IPS-NIHi11 (cell line): ENCODE results near the gene KCNJ6.
"Not testable (repeated sequence)": the region's sequence is repeated elsewhere in the genome, so short reads cannot be mapped to it uniquely, and the experiment has no call there.

Source experiments
- DNase-seq: peaks from one replicate; pipeline ENCODE4 v3.0.0; 2012; ENCODE audit warnings: mixed read lengths, low spot score

Gene KCNJ6

GRCh38 chr21:37769656-37770055 is 146.6 kb downstream of the KCNJ6 start:
- no peak for DNase-seq

DNA sequence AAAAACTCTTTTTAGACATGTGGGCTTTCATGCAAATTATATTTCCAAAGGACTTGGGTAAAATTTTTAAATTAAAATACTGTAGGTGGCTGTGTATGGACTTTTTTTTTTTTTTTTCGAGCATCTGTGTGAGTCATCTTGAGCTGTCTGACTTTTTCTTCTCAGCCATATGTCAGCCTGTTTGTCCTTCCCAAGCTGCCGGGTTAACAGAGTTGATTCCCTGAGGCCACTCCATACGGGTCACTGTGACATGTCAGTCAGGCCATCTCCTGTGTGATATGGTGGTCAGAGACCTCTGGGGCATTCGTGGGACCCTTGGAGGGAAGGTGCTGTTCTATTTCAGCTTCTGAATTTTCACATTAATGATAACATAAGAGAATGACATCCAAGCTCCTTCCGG is 148.3 kb downstream of the KCNJ6 start:
- no peak for DNase-seq

DNA sequence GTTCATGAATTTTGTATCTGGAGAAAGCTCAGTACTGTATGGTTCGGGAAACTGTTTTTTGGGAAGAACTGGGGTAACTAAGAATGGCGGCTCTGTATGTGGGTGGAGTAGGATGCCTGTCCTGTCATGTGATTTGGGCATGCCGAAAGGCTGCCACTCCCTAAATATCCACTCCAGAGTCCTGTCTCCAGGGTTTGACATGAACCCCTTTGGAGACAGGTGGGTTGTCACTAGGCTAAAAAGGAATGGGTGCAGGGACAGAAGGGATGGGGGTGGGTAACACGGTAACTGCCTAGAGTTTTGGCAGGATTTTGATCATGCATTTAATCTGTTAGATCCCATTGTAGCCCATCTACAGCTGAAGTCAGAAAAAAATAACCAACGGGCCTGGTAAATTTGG is 150.1 kb downstream of the KCNJ6 start:
- DNase-seq: no peak

DNA sequence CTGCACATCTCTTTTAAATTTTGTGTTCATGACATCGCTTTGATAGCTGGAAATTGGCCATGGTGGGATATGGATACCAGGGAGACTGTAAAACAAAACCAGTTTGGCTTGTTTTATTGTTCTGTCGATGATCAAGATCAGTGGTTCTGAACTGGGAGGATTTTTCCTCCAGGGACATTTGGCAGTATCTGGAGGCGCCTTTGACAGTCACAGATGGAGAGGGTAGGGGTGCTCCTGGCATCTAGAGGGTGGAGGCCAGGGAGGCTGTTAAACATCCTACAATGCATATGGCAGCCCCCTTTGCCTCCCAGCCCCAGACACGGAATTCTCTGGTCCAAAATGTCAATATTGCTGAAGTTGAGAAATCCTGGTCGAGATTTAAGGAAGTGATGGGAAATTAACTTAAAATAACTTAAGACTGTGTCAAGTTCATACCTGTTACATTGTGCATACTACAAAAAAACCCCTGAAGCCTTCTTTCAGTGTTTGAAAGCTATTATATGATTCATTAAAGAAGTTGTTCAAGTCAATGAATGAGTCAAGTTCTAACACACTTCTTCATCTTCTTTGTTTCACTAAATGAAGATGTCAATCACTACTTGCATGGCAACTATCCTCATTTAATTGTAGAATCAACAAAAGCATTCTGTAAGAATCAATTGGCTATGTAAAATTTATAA is 150.9 kb downstream of the KCNJ6 start:
- DNase-seq: no peak

GRCh38 chr21:37764691-37765090 is 151.6 kb downstream of the KCNJ6 start:
- DNase-seq: no peak

DNA sequence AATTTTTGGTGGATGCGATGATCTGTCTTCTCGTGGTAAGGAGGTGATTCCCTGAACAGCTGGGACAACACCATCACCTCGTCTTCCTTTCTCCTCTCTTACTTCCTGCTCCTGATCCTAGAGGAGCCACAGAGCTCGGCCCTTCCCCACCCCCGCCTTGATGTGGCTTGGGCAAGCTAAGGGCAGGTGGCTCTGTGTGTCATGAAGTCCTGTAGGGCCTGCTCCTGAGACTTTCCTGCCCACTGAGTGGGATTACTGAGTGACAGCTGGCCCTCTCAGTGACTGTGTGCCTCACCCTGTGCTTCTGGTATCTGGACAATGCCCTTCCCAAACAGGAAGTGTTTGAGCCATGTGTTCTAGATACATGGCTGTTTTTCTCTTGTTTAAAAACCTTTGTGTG is 153.0 kb downstream of the KCNJ6 start:
- DNase-seq: no peak

DNA sequence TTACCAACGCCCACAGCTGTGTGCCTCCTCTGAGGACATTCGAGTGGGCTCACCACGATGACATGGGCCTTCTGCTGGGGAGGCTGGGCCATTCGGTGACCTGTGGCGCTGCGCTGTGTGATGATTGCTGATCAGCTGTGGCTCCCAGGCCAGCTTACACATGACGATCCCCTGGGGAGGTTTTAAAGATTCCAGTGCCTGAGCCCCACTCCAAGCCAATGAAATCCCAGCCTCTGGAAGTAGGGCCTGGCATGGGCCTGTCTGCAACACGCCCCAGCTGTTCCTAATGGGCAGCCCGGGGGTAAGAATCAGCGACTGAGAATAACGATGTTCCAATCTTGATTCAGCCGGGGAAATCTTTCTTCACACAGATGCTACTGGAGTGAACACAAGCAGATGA is 153.7 kb downstream of the KCNJ6 start:
- no peak for DNase-seq

DNA sequence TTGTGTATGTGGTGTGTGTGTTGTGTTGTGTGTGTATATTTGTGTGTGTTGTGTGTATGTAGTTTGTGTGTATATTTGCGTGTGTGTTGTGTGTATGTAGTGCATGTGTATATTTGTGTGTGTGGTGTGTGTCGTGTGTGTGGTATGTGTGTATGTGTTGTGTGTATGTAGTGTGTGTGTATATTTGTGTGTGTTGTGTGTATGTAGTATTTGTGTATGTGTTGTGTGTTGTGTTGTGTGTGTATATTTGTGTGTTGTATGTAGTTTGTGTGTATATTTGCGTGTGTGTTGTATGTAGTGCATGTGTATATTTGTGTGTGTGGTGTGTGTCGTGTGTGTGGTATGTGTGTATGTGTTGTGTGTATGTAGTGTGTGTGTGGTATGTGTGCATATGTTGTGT is 154.9 kb downstream of the KCNJ6 start:
- DNase-seq: not testable (repeated sequence)

DNA sequence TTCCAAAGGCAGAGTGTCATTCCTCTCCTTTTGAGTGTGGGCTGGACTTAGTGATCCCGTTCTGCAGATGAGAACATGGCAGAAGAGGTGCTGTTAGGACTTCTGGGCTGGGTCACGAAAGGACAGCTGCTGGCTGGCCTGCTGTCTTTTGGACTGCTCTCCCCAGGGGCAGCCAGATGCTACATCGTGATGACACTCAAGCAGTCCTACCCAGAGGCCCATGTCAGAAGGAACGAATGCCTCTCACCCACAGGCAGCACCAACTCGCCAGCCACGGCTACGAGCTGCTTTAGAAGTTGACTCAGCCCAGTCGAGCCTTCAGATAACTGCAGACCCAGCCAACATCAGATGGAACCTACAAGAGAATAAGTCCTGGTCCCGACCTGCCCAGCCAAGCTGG is 156.5 kb downstream of the KCNJ6 start:
- DNase-seq: no peak

GRCh38 chr21:37758982-37759381 is 157.3 kb downstream of the KCNJ6 start:
- peak; percentile 83 for DNase-seq

DNA sequence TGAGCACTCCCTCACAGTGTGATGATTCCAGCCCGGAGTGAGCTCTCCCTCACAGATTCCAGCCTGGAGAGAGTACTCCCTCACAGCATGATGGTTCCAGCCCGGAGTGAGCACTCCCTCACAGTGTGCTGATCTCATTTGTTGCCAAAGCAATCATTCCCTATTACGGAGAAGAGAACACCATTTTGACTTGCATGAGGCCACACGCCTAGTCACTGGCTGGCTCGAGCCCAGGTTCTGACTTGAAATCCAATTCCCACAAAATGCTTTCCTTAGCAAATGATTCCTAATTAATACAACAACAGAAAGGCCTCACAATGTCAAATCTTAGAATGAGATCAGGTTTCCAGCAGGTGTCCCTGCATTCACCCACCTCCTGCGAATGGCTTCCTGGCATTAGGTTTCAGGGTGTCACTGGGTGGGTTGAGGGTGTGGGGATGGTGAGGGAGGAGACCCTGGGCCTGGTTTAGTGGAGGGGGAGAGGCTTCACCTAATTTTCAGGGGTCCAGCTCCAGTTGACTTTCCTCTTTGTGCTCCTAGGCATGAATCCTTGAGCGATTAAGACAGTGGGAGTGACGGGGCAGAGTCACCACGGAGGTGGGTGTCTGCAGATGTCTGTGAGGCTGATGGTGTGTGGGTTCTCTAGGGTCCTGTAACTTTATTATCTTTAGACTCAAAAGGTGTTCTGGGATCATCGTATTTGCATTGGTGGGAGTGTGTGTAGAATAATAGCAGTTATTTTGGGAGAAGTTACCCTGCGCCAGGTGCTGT is 158.5 kb downstream of the KCNJ6 start:
- no peak for DNase-seq

GRCh38 chr21:37753122-37753599 is 163.1 kb downstream of the KCNJ6 start:
- DNase-seq: no peak

DNA sequence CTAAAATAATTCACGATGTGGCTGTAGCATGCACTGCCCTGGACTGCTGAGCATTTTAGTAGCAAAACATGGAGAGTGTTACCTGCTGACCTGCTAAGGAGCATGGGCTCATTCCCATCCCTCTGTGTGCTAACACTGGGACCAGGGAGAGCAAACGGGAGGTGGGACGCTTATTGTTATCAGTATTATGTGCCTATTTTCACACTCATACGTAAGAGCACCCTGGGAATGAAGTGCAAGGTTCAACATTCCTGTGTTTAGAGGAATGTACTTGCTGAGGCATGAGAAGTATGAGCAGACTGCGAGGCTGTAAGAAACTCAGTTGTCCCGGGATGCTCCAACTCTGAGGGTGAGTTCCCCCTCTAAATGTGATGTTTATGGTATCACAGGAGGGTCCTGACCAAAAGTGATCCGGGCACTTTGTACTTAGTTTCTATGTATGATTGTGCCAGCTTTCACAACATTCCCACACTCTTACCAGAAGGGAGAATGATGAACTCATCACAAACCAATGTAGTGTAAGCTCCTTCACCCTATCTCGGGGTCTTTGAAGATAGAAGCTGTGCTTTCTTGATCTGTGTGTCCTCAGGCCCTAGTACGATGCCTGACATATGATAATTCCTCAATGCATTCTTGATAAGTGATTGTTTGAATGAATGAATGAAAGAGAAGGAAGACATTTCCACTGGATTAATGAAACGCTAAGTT is 164.8 kb downstream of the KCNJ6 start:
- no peak for DNase-seq

DNA sequence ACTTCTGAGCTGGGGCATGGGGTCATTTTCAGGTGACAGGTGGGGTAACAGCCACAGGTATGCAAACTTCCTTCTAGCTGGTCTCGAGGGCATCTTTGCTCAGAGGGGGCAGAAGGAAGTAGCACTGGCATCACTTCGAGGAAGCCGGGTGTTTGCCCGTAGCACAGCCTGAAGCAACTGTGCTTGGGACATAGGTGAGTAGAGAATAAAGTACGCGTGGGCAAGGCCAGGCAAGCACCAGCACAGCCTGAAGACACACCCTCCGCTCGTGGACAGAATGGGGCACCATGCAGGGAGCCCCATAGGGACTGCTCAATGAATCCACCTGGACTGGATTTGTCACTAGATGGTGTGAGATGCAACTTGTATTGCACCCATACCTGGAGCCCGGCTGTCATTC is 167.1 kb downstream of the KCNJ6 start:
- no peak for DNase-seq

- no peak for DNase-seq
Observed at GRCh38 chr21:37748351-37748750, 167.9 kb downstream of the KCNJ6 start.

- no peak for DNase-seq
Observed at GRCh38 chr21:37746849-37747248, 169.4 kb downstream of the KCNJ6 start.

DNA sequence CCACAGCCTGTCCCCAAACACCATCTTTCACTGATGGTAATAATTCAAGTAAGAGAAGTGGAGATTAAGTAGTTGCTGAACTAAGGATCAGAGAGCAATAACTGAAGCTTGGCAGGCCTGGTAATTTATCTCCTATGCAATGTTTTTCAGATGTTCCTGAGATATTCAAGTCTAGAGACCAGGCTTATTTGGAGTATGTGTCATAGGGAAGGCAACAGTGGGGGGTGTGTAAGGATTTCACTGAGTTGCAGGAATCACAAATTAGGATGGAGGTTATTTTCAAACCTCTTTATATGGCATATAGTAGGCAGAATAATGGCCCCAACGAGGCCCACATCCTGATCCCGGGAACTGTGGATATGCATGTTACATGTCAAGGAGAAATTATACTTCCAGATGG is 171.7 kb downstream of the KCNJ6 start:
- DNase-seq: no peak

- no peak for DNase-seq
Observed at GRCh38 chr21:37742532-37742931, 173.7 kb downstream of the KCNJ6 start.

DNA sequence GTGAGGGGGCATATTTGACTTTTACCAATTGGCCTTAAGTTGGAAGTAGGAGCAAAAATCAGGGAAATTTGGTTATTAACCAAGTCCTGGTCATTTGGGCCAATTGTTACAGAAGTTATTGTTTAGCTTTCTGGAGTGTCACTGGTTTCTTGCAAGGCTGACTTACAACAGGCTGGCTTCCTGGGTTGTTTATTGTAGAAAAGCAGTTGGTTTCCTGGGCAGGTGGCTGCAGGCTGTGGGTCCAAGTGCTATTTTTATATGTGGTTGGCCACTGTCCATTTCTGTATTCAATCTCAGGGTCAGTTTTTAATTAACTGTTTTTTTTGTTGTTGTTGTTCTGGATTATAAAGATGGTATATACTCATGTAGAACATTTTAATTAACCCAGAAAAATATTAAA is 174.1 kb downstream of the KCNJ6 start:
- DNase-seq: no peak

GRCh38 chr21:37737996-37738395 is 178.3 kb downstream of the KCNJ6 start:
- no peak for DNase-seq

GRCh38 chr21:37737507-37737906 is 178.8 kb downstream of the KCNJ6 start:
- no peak for DNase-seq

DNA sequence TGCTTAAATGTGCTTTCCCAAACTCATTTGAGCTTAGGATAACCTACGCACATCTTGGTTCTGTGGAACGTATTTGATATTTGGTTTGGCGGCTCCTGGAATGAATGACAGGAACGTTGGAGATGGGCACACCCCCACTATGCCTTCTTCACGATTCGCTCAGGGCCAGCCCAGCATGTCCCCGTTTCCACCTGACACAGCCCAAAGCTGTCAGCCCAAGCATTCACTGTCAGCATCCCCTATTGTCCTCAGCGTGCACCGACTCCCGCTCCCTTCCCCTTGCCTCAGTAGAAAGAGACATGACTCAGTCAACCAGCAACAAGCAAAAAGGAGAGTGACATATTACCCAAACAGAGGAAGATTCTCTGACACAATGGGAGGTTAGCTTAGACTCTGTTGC is 181.4 kb downstream of the KCNJ6 start:
- DNase-seq: no peak

- no peak for DNase-seq
Observed at GRCh38 chr21:37732927-37733326, 183.3 kb downstream of the KCNJ6 start.
